GM19240 (cell line): Measurements from ENCODE around the gene ABCA7.

Experiments used
- DNase-seq: peaks from one replicate; pipeline ENCODE4 v3.0.0; 2011; ENCODE audit warnings: low spot score; ENCODE audit not compliant: insufficient read length

The ABCA7 gene

DNA sequence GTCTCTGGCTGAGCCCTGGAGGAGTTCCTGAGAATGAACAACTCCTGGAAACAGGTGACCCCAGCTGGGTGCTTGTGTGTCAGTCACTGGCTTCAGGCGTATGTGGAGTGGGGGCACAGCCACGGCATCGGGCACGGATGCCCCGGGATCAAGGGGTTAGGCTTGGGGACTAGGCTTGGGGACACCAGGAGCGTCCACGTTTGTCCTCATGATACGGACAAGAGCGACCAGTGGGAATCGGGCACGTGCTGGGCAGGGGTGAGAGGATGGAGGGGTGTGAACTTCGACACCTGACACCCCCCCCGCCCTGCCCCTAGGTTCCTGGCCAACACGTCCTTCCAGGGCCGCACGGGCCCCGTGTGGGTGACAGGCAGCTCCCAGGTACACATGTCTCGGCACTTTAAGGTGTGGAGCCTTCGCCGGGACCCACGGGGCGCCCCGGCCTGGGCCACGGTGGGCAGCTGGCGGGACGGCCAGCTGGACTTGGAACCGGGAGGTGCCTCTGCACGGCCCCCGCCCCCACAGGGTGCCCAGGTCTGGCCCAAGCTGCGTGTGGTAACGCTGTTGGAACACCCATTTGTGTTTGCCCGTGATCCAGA is 35.6 kb upstream of the ABCA7 start:
- no peak for DNase-seq

DNA sequence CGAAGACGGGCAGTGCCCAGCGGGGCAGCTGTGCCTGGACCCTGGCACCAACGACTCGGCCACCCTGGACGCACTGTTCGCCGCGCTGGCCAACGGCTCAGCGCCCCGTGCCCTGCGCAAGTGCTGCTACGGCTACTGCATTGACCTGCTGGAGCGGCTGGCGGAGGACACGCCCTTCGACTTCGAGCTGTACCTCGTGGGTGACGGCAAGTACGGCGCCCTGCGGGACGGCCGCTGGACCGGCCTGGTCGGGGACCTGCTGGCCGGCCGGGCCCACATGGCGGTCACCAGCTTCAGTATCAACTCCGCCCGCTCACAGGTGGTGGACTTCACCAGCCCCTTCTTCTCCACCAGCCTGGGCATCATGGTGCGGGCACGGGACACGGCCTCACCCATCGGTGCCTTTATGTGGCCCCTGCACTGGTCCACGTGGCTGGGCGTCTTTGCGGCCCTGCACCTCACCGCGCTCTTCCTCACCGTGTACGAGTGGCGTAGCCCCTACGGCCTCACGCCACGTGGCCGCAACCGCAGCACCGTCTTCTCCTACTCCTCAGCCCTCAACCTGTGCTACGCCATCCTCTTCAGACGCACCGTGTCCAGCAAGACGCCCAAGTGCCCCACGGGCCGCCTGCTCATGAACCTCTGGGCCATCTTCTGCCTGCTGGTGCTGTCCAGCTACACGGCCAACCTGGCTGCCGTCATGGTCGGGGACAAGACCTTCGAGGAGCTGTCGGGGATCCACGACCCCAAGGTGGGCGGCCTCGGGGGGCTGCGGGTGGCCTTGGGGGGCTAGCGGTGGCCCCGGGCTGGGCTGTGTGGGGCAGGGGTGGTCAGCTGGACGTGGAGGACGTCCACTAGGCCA is 34.9 kb upstream of the ABCA7 start:
- DNase-seq = no peak

DNA sequence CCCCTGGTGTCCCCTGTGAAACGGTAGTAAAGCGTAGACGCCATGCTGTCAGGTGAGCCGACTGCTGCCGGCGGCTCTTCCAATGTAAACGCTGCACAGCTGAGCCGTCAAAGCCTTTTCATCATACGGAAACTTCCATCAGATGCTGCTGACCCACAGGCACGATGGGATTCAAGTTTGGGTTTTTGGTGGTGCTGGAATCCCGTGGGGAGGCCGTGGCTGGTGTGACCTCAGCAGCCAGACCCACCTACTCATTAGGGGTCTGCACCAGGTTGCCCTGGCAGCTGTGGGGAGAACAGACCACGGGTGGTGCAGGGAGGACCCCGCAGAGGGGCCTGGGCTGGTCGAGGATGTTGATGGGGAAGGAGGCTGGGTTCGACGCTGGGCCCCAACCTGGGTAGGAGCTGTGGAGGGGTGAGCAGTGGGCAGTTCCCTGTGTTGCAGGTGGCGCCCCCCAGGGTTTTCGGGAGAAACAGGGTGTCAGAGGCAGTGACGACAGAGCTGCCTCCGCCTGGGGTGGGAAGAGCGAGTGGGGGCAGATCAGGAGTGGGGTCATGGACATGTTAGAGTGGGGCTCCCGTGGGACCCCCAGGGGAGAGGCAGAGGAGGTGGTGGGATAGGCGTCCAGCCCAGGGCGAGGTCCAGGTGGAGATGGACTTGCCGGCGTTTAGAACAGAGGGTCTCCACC is 33.1 kb upstream of the ABCA7 start:
- DNase-seq = no peak

- DNase-seq = no peak
These were observed 32.3 kb upstream of the ABCA7 start for GRCh38 chr19:1007399-1008251.

DNA sequence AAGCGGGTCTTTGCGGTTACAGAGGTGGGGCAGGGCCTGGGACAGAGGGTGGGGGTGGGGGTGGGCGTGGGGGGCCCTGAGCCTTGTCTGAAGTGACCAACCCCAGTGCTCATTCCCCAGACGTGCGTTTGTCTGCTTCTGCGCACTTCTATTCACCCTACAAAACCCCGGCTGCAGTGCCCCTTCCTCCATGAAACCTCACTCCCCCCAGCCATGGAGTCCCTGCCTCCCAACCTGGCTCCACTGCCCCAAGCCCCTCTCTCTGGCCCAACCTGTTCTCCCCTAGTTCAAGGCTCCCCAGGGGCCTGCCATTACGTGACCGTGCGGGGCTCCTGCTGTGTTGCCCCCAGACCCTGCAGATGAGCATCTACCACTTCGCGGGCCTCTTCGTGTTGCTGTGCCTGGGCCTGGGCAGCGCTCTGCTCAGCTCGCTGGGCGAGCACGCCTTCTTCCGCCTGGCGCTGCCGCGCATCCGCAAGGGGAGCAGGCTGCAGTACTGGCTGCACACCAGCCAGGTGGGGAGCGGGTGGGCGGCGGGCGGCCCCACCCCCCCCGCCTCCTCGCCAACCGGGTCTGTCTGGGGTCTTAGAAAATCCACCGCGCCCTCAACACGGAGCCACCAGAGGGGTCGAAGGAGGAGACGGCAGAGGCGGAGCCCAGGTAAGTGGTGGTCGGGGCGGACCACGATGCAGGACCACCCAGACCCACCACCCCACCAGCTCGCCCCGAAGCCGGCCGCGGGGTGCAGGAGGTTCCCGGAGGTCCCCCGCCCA is 31.5 kb upstream of the ABCA7 start:
- no peak for DNase-seq

DNA sequence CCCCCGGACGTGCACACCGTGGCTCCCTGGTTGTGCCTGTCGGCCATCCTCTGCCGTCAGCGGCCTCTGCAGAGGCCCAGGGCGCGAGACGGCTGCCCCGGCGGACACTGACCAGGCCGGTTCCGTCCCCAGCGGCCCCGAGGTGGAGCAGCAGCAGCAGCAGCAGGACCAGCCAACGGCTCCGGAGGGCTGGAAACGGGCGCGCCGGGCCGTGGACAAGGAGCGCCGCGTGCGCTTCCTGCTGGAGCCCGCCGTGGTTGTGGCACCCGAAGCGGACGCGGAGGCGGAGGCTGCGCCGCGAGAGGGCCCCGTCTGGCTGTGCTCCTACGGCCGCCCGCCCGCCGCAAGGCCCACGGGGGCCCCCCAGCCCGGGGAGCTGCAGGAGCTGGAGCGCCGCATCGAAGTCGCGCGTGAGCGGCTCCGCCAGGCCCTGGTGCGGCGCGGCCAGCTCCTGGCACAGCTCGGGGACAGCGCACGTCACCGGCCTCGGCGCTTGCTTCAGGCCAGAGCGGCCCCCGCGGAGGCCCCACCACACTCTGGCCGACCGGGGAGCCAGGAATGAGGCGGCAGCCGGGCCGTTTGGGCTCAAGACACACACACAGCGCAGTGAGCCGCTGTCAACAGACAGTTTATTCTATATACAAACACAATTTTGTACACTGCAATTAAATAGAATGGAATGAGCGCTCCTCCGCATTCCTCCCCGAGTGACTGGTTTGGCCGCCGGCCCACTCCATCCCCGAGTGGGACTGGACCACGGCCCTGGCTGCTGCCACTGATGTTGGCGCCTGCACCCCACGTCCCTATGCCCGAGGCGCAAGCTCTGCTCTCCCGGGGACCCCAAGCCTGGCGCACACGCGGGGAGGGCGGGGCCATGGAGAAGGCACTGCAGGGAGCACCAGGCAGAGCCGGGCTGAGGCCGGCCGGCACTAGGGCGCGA is 30.6 kb upstream of the ABCA7 start:
- DNase-seq = no peak

DNA sequence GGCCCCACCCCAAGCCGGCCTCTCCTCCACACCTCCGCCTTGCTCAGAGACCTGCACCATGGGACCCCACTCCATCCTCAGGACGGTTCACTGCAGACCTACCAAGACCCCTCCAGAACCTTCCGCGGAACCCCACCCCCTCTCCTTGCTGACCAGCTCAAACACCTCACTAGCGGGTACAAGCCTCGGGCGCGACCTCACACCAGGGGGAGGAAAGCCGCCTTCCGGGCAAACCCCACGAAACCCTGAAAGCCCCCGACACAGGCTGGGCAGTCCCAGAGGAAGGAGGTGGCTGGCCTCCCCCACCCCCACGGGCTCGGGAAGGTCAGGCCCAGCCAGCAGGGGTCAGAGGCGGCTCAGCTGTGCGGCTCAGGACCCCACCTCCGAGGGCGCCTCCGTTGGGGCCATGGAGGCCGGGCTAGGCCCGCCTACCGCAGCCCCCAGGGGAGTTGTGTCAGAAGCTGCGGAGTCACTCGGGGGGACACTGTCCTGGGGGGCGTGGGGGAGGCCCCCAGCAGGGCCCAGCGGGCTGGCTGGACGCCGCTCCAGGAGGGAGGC is 29.8 kb upstream of the ABCA7 start:
- no peak for DNase-seq

DNA sequence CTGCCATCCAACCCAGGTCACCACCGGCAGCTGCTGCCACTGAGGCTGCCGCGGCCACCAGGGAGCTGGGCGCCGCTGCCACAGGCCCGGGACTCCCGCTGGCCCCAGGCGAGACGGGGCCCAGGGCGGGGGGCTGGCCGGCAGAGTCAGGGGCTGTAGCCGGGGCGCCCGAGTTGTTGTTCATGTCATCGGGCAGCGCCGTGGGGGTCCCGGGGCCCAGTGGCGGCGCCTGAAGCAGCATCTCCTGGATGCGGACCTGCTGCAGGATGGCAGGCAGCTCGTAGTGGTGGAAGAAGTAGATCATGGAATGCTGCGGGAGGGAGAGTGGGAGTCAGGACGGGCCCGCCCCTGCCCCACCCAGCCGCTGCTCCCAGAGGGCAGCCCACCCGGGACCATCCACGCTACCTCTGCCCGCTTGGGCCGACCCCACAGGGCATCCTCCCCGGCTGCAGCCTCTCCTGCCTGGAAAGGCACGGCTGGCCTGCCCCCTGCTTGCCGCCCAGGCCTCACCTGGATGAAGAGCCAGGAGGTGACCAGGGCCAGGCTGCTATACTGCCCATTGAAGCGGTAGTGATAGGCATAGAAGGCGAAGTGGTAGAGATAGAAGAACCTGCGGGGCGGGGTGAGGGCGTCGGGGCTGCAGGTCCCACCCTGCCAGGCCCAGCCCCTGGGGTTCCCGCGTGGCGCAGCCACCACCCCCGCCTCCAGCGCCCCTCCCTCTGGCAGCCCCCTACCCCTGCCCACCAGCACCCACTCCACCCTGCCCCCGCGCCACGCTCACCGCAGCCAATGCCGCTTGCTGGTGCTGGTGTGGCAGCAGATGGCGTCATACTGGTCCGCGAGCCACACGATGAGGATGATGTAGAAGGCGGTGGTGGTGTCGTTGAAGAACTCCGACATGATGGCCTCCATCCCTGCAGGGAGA is 29.1 kb upstream of the ABCA7 start:
- no peak for DNase-seq

DNA sequence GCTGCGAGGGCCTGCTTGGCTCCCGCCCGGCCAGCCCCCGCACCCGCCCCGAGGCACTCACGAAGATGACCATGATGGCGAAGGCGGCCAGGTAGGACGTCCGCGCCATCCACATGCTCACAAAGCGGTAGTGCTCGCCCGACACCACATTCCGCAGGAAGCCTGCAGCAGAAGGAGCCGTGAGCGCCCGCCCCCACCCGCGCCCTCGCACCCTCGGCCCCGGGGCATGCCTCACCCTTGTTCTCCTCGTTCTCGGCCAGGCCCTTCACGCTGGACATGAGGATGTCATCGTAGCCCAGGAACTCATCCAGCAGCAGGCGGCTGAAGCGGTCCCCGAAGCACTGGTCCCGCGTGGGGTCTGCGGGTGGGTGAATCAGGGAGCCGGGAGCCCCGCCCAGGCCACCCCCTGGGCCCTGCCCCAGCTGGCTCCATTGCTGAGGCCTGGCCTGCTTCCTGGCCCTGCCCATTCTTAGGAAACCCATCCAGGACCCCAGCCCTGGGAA is 28.0 kb upstream of the ABCA7 start:
- DNase-seq = no peak

GRCh38 chr19:1012334-1012733 is 27.6 kb upstream of the ABCA7 start:
- no peak for DNase-seq

DNA sequence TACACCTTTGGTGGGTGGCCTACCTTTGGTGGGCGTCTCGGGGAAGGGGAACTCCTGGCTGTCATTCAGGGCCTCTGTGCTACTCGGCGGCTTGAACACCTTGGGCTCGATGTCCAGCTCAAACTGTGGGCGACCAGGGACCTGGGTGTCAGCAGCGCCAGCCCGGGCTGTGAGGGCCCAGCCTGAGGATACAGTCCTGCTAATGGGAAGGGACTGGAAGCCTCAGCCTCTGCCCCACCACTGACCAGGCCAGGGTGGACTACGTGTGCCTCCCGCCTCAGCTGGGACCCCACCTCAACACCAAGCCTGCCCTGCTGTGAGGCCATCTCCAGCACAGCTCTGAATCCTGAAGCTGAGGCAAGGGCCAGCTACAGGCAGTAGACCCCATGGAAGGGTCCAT is 26.7 kb upstream of the ABCA7 start:
- no peak for DNase-seq

DNA sequence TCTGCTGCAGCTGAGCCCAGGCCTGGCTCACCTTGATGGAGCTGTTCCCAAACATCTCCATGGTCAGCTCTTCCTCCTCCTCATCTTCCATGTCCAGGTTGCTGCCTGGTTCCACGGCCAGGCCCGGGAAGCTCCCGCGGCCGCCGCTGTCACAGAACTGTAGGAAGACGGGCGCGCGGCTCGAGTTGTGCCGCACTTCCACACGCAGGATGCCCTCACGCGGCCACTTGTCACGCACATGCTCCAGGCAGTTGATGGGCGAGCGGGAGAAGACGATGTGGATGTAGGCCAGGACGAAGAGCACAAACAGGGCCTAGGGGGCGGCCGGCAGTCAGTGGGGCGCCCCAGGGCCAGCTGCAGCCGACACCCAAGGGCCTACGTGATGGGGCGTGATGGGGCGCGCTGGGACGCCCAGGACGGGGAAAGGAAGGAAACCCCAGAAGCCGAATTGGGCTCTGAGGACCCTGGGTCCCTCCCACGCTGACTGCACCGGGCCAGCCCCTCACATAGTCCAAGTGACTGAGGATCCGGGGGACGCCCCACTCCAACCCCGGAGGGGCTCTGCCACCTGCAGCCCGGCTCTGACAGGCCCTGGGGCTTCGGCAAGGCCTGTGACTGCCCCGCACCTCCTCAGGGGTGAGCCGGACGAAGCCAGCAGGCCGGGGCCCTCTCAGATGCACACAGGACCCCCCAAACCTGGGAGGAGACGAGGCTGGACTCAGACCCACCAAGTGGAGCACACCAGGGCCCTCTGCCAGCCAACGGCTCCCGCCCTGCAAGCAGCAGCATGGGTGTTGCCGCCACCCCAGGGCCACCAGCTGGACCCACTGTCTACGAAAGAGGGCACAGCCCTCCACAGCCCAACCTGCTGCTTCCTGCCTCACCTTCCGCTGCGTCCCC is 25.5 kb upstream of the ABCA7 start:
- DNase-seq = no peak

DNA sequence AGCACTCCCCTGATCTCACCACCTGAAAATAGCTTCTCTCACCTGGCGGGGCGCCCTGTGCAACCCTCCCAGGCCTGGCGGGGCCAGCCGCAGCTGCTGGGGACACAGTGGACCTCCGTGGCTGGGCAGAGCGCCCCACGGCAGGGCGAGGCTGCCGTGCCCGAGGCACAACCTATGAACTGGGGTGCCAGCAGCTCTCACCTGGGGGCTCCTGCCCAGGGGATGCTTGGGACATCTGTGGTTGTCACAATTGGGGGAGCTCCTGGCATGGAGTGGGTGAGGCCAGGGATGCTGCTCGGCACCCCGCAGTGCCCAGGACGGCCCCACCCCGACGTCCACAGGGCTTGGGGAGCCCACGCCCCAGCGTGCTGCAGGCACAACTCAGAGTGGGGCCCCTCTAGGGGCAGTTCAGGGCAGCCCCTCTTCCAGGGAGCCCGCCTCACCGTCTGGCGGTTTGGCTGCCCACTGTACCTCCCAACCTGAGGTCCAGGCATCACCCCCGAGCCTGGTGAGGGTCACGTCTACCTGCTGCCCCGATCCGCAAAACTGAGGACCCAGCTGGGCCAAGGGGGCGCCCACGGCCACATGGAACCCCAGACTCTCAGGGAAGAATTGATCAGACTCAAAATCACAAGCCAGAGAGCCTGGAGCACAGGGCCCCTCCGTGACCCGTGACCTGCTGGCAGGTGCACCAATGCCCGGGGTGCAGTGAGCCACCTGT is 24.7 kb upstream of the ABCA7 start:
- no peak for DNase-seq

DNA sequence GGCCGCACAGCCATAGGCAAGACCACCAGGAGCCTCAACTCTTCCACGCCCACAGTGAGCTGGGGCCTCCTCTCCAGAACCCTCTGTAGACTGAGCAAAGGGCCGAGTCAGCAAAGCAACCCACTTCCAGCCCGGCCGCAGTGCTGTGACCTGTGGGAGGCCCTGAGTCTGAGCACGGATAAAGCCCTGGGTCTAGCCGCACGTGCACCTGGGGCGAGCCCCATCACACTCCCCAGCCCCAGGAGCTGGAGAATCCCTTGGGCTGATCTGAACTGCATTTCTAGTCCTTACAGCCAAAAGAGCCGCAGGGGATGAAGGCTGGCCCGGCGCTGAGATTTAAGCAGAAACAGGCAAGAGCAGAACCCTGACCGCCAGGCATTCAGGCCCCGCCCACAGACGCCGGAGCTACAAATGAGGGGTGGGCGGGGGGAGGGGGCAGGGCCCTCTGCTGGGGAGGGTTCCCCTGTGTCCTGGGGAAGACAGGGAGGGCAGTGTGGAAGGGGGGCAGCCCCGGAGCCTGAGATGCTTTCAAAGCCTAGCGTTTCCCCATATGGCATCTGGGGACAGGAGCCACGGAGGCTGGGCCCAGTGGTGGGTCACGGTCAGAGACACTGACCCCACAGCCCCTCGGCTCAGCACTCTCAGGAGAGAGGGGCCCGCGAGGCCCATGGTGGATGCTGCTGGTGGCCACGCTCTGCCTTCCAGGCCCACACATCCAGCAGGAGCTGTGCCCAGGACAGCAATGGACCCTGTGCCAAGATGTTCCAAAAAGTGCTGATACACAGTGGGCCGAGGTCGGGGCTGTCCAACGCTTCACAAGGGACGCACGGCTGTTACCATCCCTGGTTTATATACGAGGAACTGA is 23.9 kb upstream of the ABCA7 start:
- DNase-seq = no peak

GRCh38 chr19:1016647-1017114 is 23.2 kb upstream of the ABCA7 start:
- DNase-seq = no peak
